ENCODE results near the gene LPCAT2. TPM values are rescaled to one million over a fixed set of nuclear protein-coding genes. Genes with fewer than 3 reads are reported as not detected.

The LPCAT2 gene
- total and polyA plus RNA-seq, 2 of the 13 experiments (the other 11 are each of a cell fraction or from before 2014, with no cell fraction given): 9.9 to 17.6 TPM

DNA sequence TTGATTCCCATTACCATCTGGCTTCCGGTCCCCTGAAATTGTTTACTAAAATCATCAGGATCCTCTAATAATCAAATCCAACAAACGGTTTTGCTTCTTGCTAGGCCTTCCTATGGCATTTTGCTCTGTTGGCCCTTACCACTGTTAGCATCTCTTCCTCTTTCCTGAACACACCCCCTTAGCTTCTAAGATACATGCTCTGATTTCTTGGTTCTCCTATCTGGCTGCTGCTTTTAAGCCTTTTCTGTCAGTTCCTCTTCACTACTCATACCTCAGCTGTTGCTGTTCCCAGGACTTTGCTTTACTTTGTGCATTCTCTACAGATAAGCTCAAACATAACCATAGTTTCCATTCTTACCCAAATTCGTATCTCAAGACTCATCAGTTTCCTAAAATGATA lies 69.0 kb downstream of the LPCAT2 start:
- intact Hi-C loops (cut with micrococcal nuclease; ENCODE audit: unreplicated experiment): no loop called here
- Histone ChIP-seq H3K27me3 (ENCODE audit: control insufficient read depth in 1 of 2, insufficient read depth in 2 of 2, low read length in 2 of 2) (no peaks in the 10 kb centered on the region), H3K79me2 (ENCODE audit: insufficient read depth, low read length) (no peaks in the 10 kb centered on the region), H4K20me1 (ENCODE audit: insufficient read depth, low read length) (no peaks in the 10 kb centered on the region), H2AFZ (ENCODE audit: low read length) (no peak overlapping the region), H3K9ac (ENCODE audit: insufficient read depth, low read depth, low read length) (no peak overlapping the region), H3K4me2 (ENCODE audit: low read depth, low read length) (no peak overlapping the region), H3K9me3 (ENCODE audit: low read length) (no peaks in the 10 kb centered on the region), H3K27ac (ENCODE audit: extremely low read length, insufficient read depth, low read length) (no peak overlapping the region), H3K4me3 (replicated peaks in 1 of 3; ENCODE audit: insufficient read depth in 1 of 3, low read depth in 2 of 3, low read length in 3 of 3) (no peak overlapping the region), H3K4me1 (ENCODE audit: insufficient read depth, low read length) (no peaks in the 10 kb centered on the region), H3K36me3 (replicated peaks in 1 of 2; ENCODE audit: control insufficient read depth in 1 of 2, insufficient read depth in 2 of 2, low read length in 2 of 2) (peaks cover 3 to 7% of the 10 kb centered on the region in 2 experiments; a peak in 3 of 5 replicates)
- POLR2A ChIA-PET: no interaction called here
- ATAC-seq (no peak), DNase-seq (ENCODE audit: low spot score) (no peak), FAIRE-seq (no peak)
- WGBS (ENCODE audit: low lambda C conversion rate): 71% methylated on average over 3 of the region's 3 CpGs
- BruUV-seq (replicated peaks): no TSS peak
- CTCF ChIA-PET (ENCODE audit: low intra/inter-chr PET ratio, low total read pairs): no interaction called here
- TF ChIP-seq CCAR2 (optimal IDR thresholded peaks at IDR 0.05; ENCODE audit: low read depth, low read length) (no peak), RXRA (CRISPR knock-in tag; IDR thresholded peaks at IDR 0.05) (no peak), ZBTB7A (CRISPR knock-in tag; IDR thresholded peaks at IDR 0.05) (no peak), ZNF263 (CRISPR knock-in tag; IDR thresholded peaks at IDR 0.05) (no peak), SKI (IDR thresholded peaks at IDR 0.05; ENCODE audit: partially characterized antibody) (no peak)
- TF ChIP-seq, protein P1, sequence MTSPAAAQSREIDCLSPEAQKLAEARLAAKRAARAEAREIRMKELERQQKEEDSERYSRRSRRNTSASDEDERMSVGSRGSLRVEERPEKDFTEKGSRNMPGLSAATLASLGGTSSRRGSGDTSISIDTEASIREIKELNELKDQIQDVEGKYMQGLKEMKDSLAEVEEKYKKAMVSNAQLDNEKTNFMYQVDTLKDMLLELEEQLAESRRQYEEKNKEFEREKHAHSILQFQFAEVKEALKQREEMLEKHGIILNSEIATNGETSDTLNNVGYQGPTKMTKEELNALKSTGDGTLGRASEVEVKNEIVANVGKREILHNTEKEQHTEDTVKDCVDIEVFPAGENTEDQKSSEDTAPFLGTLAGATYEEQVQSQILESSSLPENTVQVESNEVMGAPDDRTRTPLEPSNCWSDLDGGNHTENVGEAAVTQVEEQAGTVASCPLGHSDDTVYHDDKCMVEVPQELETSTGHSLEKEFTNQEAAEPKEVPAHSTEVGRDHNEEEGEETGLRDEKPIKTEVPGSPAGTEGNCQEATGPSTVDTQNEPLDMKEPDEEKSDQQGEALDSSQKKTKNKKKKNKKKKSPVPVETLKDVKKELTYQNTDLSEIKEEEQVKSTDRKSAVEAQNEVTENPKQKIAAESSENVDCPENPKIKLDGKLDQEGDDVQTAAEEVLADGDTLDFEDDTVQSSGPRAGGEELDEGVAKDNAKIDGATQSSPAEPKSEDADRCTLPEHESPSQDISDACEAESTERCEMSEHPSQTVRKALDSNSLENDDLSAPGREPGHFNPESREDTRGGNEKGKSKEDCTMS (CRISPR knock-in tag; conservative IDR thresholded peaks at IDR 0.05): no peak
- in situ Hi-C loops (cut with HindIII; ENCODE audit: extremely low pct_ligation_motif_present, low pct_unique_long_range_greater_than_20kb): no loop called here

DNA sequence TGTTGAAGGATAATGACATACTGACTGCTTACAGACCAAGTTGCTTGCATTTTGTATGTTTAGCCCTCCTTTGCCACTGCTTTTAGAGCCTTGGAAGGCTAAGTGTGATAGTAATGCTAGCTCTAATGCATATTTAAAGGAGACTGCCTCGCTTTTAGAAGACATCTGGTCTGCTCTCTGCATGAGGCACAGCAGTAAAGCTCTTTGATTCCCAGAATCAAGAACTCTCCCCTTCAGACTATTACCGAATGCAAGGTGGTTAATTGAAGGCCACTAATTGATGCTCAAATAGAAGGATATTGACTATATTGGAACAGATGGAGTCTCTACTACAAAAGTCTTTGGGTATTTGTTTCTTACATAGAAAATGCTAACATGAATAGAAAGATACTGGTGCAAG lies 76.8 kb downstream of the LPCAT2 start:
- H3K79me2 ChIP-seq (ENCODE audit: insufficient read depth, low read length): no peaks in the 10 kb centered on the region
- DNase-seq (ENCODE audit: low spot score): no peak
- ChIA-PET POLR2A (no interaction called here), CTCF (ENCODE audit: low intra/inter-chr PET ratio, low total read pairs) (no interaction called here)
- intact Hi-C loops (cut with micrococcal nuclease; ENCODE audit: unreplicated experiment): no loop called here
- in situ Hi-C loops (cut with HindIII; ENCODE audit: extremely low pct_ligation_motif_present, low pct_unique_long_range_greater_than_20kb): no loop called here
- no peaks in the 10 kb centered on the region for H3K4me1 ChIP-seq (ENCODE audit: insufficient read depth, low read length)
- H3K27ac ChIP-seq (ENCODE audit: extremely low read length, insufficient read depth, low read length): no peak overlapping the region
- peaks cover 0 to 3% of the 10 kb centered on the region in 2 experiments; a peak in 2 of 5 replicates for H3K36me3 ChIP-seq (replicated peaks in 1 of 2; ENCODE audit: control insufficient read depth in 1 of 2, insufficient read depth in 2 of 2, low read length in 2 of 2)
- H3K27me3 ChIP-seq (ENCODE audit: control insufficient read depth in 1 of 2, insufficient read depth in 2 of 2, low read length in 2 of 2): no peaks in the 10 kb centered on the region
- no peak for ATAC-seq
- H3K4me2 ChIP-seq (ENCODE audit: low read depth, low read length): no peak overlapping the region
- no peaks in the 10 kb centered on the region for H3K9me3 ChIP-seq (ENCODE audit: low read length)
- no peak for FAIRE-seq
- H3K9ac ChIP-seq (ENCODE audit: insufficient read depth, low read depth, low read length): no peak overlapping the region
- H3K4me3 ChIP-seq (replicated peaks in 1 of 3; ENCODE audit: insufficient read depth in 1 of 3, low read depth in 2 of 3, low read length in 3 of 3): no peak overlapping the region
- TF ChIP-seq ZMYM2 (CRISPR knock-in tag; IDR thresholded peaks at IDR 0.05): no peak
- H4K20me1 ChIP-seq (ENCODE audit: insufficient read depth, low read length): no peaks in the 10 kb centered on the region
- WGBS (ENCODE audit: low lambda C conversion rate): 78% methylated on average over 2 of the region's 2 CpGs
- BruUV-seq (replicated peaks): no TSS peak
- H2AFZ ChIP-seq (ENCODE audit: low read length): no peak overlapping the region

All from HepG2 (cell line).